ENCODE data around the gene KBTBD7.

The KBTBD7 gene

GRCh38 chr13:41199526-41199925 lies 5.2 kb upstream of the KBTBD7 start:
- no peak for DNase-seq (ENCODE audit: extremely low read depth, low read depth)
- TF ChIP-seq, protein P1, sequence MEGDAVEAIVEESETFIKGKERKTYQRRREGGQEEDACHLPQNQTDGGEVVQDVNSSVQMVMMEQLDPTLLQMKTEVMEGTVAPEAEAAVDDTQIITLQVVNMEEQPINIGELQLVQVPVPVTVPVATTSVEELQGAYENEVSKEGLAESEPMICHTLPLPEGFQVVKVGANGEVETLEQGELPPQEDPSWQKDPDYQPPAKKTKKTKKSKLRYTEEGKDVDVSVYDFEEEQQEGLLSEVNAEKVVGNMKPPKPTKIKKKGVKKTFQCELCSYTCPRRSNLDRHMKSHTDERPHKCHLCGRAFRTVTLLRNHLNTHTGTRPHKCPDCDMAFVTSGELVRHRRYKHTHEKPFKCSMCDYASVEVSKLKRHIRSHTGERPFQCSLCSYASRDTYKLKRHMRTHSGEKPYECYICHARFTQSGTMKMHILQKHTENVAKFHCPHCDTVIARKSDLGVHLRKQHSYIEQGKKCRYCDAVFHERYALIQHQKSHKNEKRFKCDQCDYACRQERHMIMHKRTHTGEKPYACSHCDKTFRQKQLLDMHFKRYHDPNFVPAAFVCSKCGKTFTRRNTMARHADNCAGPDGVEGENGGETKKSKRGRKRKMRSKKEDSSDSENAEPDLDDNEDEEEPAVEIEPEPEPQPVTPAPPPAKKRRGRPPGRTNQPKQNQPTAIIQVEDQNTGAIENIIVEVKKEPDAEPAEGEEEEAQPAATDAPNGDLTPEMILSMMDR (IDR thresholded peaks at IDR 0.05; ENCODE audit: low read depth, low read length, missing control alignments): no peak

DNA sequence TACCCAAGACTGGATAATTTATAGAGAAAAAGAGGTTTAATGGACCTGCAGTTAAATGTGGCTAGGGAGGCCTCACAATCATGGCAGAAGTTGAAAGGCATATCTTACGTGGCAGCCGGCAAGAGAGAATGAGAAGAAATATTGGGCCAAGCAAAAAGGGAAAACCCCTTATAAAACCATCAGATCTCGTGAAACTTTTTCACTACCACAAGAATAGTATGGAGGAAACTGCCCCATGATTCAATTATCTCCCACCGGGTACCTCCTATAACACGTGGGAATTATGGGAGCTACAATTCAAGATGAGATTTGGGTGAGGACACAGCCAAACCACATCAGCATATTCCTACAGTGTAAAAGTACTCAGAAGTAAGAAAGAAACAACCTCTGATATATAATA lies 4.7 kb upstream of the KBTBD7 start:
- TF ChIP-seq, protein P1 (IDR thresholded peaks at IDR 0.05; ENCODE audit: low read depth, low read length, missing control alignments): no peak
- no peak overlapping the region for H3K4me3 ChIP-seq (replicated peaks; ENCODE audit: low read depth, low read length)
- no peak for DNase-seq (ENCODE audit: extremely low read depth, low read depth)

More at GRCh38 chr13:41199526-41199925, 5.2 kb upstream of the KBTBD7 start:
- H3K4me3 ChIP-seq (replicated peaks; ENCODE audit: low read depth, low read length): no peak overlapping the region

DNA sequence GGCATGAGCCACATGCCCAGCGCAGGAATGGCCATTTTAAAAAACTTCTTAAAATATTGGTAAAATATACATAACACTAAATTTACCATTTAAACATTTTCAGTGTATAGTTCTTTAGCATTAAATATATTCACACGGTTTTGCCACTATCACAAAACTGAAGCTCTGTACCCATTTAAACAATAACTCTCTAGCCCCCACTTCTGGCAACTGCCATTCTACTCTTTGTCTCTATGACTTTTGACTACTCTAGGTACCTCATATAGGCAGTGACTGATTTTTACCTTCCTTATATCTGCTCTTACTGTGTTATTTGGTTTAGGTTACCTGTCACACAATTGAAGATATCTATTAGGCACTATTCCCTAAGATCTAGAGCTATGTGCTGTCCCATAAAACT lies 2.3 kb upstream of the KBTBD7 start:
- TF ChIP-seq, protein P1 (IDR thresholded peaks at IDR 0.05; ENCODE audit: low read depth, low read length, missing control alignments): peak; percentile 36
- DNase-seq (ENCODE audit: extremely low read depth, low read depth): no peak
- H3K4me3 ChIP-seq (replicated peaks; ENCODE audit: low read depth, low read length): no peak overlapping the region

DNA sequence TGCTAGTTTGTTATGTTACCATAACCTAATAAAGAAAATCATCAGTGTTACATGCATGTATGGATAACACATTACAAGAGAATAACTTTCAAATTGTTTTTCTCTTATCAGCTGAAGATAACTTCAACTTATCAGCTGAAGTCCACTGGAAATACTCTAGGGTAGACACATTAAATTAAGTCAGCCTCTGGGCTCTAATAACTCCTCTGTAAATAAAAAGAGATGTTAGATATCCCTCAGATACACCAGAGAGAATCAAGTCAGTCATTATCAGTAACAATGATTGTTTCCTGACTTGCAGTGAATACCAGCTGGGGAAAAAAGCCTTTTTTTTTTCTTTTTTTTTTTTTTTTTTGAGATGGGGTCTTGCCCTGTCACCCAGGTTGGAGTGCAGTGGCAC lies 1.6 kb upstream of the KBTBD7 start:
- TF ChIP-seq, protein P1 (IDR thresholded peaks at IDR 0.05; ENCODE audit: low read depth, low read length, missing control alignments): no peak
- no peak for DNase-seq (ENCODE audit: extremely low read depth, low read depth)
- H3K4me3 ChIP-seq (replicated peaks; ENCODE audit: low read depth, low read length): no peak overlapping the region

GRCh38 chr13:41193469-41193868 lies 900 bp downstream of the KBTBD7 start:
- H3K4me3 ChIP-seq (replicated peaks; ENCODE audit: low read depth, low read length): peak overlapping the region; percentile 46
- DNase-seq (ENCODE audit: extremely low read depth, low read depth): no peak
- TF ChIP-seq, protein P1 (IDR thresholded peaks at IDR 0.05; ENCODE audit: low read depth, low read length, missing control alignments): no peak

DNA sequence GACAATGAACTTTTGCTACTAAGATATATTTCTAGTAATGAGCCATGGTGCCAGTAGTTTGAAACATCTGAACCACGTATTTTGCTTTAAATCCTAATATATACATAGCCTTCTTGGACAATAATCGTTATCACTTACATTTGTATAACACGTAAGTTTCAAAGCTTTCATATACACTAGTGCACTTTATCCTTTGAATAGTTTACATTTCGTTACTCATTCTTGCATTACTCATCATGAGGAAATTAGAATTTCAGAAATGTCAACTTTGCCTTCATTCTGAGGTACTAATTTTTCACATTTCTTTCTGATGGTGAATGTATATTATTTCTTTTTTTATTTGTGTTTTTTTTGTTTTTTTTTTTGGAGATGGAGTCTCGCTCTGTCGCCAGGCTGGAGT lies 5.8 kb downstream of the KBTBD7 start:
- TF ChIP-seq, protein P1 (IDR thresholded peaks at IDR 0.05; ENCODE audit: low read depth, low read length, missing control alignments): no peak
- H3K4me3 ChIP-seq (replicated peaks; ENCODE audit: low read depth, low read length): no peak overlapping the region
- no peak for DNase-seq (ENCODE audit: extremely low read depth, low read depth)

DNA sequence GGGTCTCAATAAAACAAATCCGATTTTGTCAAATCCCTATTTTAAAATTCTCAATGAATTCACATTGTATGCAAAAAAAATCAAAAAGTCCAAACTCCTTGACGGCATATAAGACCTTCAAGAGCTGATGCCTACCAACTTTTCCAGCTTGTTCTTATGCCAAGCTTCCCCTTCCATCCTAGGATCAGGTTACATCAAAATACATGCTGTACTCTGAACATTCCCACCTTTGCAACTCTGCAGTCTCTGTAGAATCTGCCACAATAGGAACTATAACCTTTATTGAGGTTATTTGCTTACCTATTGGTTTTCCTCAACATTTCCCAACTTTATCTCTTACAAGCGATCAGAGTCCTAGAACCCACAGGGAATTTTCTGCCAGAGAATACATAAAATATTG lies 7.9 kb downstream of the KBTBD7 start:
- TF ChIP-seq, protein P1 (IDR thresholded peaks at IDR 0.05; ENCODE audit: low read depth, low read length, missing control alignments): no peak
- no peak for DNase-seq (ENCODE audit: extremely low read depth, low read depth)
- no peak overlapping the region for H3K4me3 ChIP-seq (replicated peaks; ENCODE audit: low read depth, low read length)
